Measurements from ENCODE around the gene CCDC69.
"Not testable (repeated sequence)": the region's sequence is repeated elsewhere in the genome, so short reads cannot be mapped to it uniquely, and the experiment has no call there.

Gene CCDC69

GRCh38 chr5:151179489-151179840 is 44.4 kb downstream of the CCDC69 start:
- no peak for TF ChIP-seq CTCF (IDR thresholded peaks at IDR 0.05; ENCODE audit: control insufficient read depth, extremely low read depth, insufficient read depth)
- no peak for DNase-seq (ENCODE audit: low read depth)
- H3K4me3 ChIP-seq (ENCODE audit: low read depth, low read length) = no peak overlapping the region

- H3K4me3 ChIP-seq (ENCODE audit: low read depth, low read length) = no peak overlapping the region
- TF ChIP-seq CTCF (IDR thresholded peaks at IDR 0.05; ENCODE audit: control insufficient read depth, extremely low read depth, insufficient read depth) = no peak
- DNase-seq (ENCODE audit: low read depth) = no peak
Measured at GRCh38 chr5:151178777-151179488, 45.0 kb downstream of the CCDC69 start.

GRCh38 chr5:151178372-151178771 is 45.5 kb downstream of the CCDC69 start:
- no peak for DNase-seq (ENCODE audit: low read depth)
- TF ChIP-seq CTCF (IDR thresholded peaks at IDR 0.05; ENCODE audit: control insufficient read depth, extremely low read depth, insufficient read depth) = no peak
- no peak overlapping the region for H3K4me3 ChIP-seq (ENCODE audit: low read depth, low read length)

- not testable (repeated sequence) for DNase-seq (ENCODE audit: low read depth)
Measured at GRCh38 chr5:151176268-151176667, 47.6 kb downstream of the CCDC69 start.

GRCh38 chr5:151174612-151175101 is 49.2 kb downstream of the CCDC69 start:
- TF ChIP-seq CTCF (IDR thresholded peaks at IDR 0.05; ENCODE audit: control insufficient read depth, extremely low read depth, insufficient read depth) = no peak
- DNase-seq (ENCODE audit: low read depth) = no peak
- H3K4me3 ChIP-seq (ENCODE audit: low read depth, low read length) = no peak overlapping the region

More at GRCh38 chr5:151176268-151176667, 47.6 kb downstream of the CCDC69 start:
- not testable (repeated sequence) for H3K4me3 ChIP-seq (ENCODE audit: low read depth, low read length)

- DNase-seq (ENCODE audit: low read depth) = no peak
- no peak overlapping the region for H3K4me3 ChIP-seq (ENCODE audit: low read depth, low read length)
- TF ChIP-seq CTCF (IDR thresholded peaks at IDR 0.05; ENCODE audit: control insufficient read depth, extremely low read depth, insufficient read depth) = no peak
Measured at GRCh38 chr5:151173711-151174611, 49.9 kb downstream of the CCDC69 start.

- no peak for TF ChIP-seq CTCF (IDR thresholded peaks at IDR 0.05; ENCODE audit: control insufficient read depth, extremely low read depth, insufficient read depth)
- no peak overlapping the region for H3K4me3 ChIP-seq (ENCODE audit: low read depth, low read length)
- DNase-seq (ENCODE audit: low read depth) = no peak
Measured at GRCh38 chr5:151171529-151171928, 52.4 kb downstream of the CCDC69 start.
